OCI-LY3 (cell line): ENCODE data around the gene EFS.
"Not testable (repeated sequence)": the region's sequence is repeated elsewhere in the genome, so short reads cannot be mapped to it uniquely, and the experiment has no call there.

ENCODE experiments used
- CTCF ChIP-seq: fragments of 200-600, 300-600 bp; sonication (generic); IDR thresholded peaks from 2 replicates; pipeline ENCODE4 v1.5.1; 2014; ENCODE audit warnings: antibody characterized with exemption, low read length, low read depth
- EZH2phosphoT487 ChIP-seq: fragments of 200-600 bp; shearing (Covaris generic); IDR thresholded peaks from 2 replicates; pipeline ENCODE4 v1.6.1; 2018; ENCODE audit warnings: antibody characterized with exemption, mixed run types, low read depth

DNA sequence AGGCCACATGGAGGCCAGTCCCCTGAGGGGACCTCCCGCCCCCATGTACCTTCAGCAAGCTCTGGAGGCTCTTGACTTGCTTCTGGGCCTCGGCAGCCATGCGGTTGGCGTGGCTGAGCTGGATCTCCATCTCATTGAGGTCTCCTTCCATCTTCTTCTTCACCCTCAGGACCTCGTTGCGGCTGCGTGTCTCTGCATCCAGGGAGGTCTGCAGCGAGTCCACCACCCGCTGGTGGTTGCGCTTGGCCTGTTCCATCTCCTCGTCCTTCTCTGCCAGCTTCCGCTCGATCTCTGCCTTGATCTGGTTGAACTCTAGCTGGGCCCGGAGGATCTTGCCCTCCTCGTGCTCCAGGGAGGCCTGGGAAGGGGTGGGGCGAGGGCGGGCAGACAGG, 21.3 kb upstream of the EFS start:
- TF ChIP-seq CTCF, EZH2phosphoT487: not testable (repeated sequence)
